ENCODE data around the gene ATP2C1.

The ATP2C1 gene

GRCh38 chr3:130950641-130951040 lies 56.8 kb downstream of the ATP2C1 start:
- Histone ChIP-seq H3K27ac (ENCODE audit: low read depth, low read length) (no peak overlapping the region), H3K36me3 (ENCODE audit: low read length) (no peaks in the 10 kb centered on the region; the same call in 1 of the 2 replicates), H3K9me3 (ENCODE audit: insufficient read depth, low read length) (no peaks in the 10 kb centered on the region), H3K27me3 (ENCODE audit: low read length) (no peaks in the 10 kb centered on the region), H2AFZ (ENCODE audit: low read depth, low read length, severe bottlenecking) (no peak overlapping the region), H3K9ac (ENCODE audit: low read length) (no peak overlapping the region), H3K9me2 (replicated peaks; ENCODE audit: insufficient read depth, low read length) (no peaks in the 10 kb centered on the region), H3F3A (ENCODE audit: insufficient read depth) (no peaks in the 10 kb centered on the region), H3K4me3 (ENCODE audit: insufficient read depth, low read length, poor library complexity, severe bottlenecking) (no peak overlapping the region), H4K20me1 (ENCODE audit: low read depth, low read length) (no peaks in the 10 kb centered on the region), H3K79me2 (ENCODE audit: insufficient read depth, low read length) (no peaks in the 10 kb centered on the region), H3K4me2 (ENCODE audit: low read depth, low read length, poor library complexity, severe bottlenecking) (no peak overlapping the region)
- TF ChIP-seq EZH2phosphoT487 (conservative IDR thresholded peaks at IDR 0.05; ENCODE audit: low read length) (no peak), CTCF (IDR thresholded peaks at IDR 0.05; ENCODE audit: insufficient read depth, low read length, poor library complexity, severe bottlenecking) (no peak)

DNA sequence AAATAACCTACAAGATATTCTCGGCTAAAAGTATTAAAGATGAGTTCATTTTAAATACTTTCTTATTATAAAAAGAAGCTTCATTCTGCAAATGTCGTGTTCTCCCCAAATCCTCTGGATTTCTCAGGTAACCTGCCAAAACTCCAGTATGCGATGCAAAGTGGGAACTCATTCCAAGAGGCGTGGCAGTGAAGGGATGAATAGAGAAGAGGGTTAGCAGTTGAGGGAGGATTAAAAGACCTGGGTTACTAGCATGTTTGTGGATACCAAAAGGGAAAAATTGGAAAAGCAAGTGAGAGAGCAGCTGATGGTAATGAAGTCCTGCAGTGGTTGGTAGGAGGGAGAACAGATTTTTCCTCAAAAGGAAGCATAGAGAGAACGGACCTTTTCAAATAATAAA lies 61.6 kb downstream of the ATP2C1 start:
- Histone ChIP-seq H3K9me2 (replicated peaks; ENCODE audit: insufficient read depth, low read length) (no peaks in the 10 kb centered on the region), H3K36me3 (ENCODE audit: low read length) (peaks cover 9% of the 10 kb centered on the region; the same call in 1 of the 2 replicates), H3K9ac (ENCODE audit: low read length) (no peak overlapping the region), H3K9me3 (ENCODE audit: insufficient read depth, low read length) (no peaks in the 10 kb centered on the region), H3K4me2 (ENCODE audit: low read depth, low read length, poor library complexity, severe bottlenecking) (no peak overlapping the region), H2AFZ (ENCODE audit: low read depth, low read length, severe bottlenecking) (no peak overlapping the region), H3K4me3 (ENCODE audit: insufficient read depth, low read length, poor library complexity, severe bottlenecking) (no peak overlapping the region), H4K20me1 (ENCODE audit: low read depth, low read length) (no peaks in the 10 kb centered on the region), H3K27me3 (ENCODE audit: low read length) (no peaks in the 10 kb centered on the region), H3K79me2 (ENCODE audit: insufficient read depth, low read length) (no peaks in the 10 kb centered on the region), H3K27ac (ENCODE audit: low read depth, low read length) (no peak overlapping the region), H3F3A (ENCODE audit: insufficient read depth) (no peaks in the 10 kb centered on the region)
- no peak for TF ChIP-seq EZH2phosphoT487 (conservative IDR thresholded peaks at IDR 0.05; ENCODE audit: low read length)
- no peak for TF ChIP-seq CTCF (IDR thresholded peaks at IDR 0.05; ENCODE audit: insufficient read depth, low read length, poor library complexity, severe bottlenecking)

DNA sequence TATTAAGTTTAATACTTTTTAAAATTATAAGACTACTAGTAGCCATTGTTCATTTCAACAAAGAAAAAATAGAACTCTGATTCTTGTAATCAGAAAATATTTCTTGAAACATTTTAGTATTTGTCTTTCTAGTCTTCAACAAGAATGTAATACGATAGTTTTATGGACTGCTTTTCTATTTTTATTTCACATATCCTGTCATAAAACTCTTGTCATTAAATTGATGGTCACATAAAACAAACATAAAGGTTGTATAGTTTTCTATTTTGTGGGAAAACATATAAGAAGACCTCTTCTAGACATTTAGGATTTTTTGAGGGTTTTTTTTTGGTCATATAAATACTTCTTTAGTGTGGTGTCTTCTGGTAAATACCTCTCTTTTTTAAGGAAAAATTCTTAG lies 62.4 kb downstream of the ATP2C1 start:
- no peak overlapping the region for H3K9ac ChIP-seq (ENCODE audit: low read length)
- no peak overlapping the region for H3K4me3 ChIP-seq (ENCODE audit: insufficient read depth, low read length, poor library complexity, severe bottlenecking)
- no peaks in the 10 kb centered on the region for H3K9me3 ChIP-seq (ENCODE audit: insufficient read depth, low read length)
- H3K27ac ChIP-seq (ENCODE audit: low read depth, low read length): no peak overlapping the region
- no peaks in the 10 kb centered on the region for H3K79me2 ChIP-seq (ENCODE audit: insufficient read depth, low read length)
- H3F3A ChIP-seq (ENCODE audit: insufficient read depth): no peaks in the 10 kb centered on the region
- H3K36me3 ChIP-seq (ENCODE audit: low read length): peaks cover 16% of the 10 kb centered on the region; the same call in 1 of the 2 replicates
- no peaks in the 10 kb centered on the region for H3K9me2 ChIP-seq (replicated peaks; ENCODE audit: insufficient read depth, low read length)
- TF ChIP-seq EZH2phosphoT487 (conservative IDR thresholded peaks at IDR 0.05; ENCODE audit: low read length) (no peak), CTCF (IDR thresholded peaks at IDR 0.05; ENCODE audit: insufficient read depth, low read length, poor library complexity, severe bottlenecking) (no peak)
- H2AFZ ChIP-seq (ENCODE audit: low read depth, low read length, severe bottlenecking): no peak overlapping the region
- no peak overlapping the region for H3K4me2 ChIP-seq (ENCODE audit: low read depth, low read length, poor library complexity, severe bottlenecking)
- no peaks in the 10 kb centered on the region for H3K27me3 ChIP-seq (ENCODE audit: low read length)
- H4K20me1 ChIP-seq (ENCODE audit: low read depth, low read length): no peaks in the 10 kb centered on the region

Data from SU-DHL-6 (cell line).